GM19193 (cell line): ENCODE measurements around the gene ZZZ3.

Experiments used
- POLR2A ChIP-seq: IDR thresholded peaks from 4 replicates; pipeline ENCODE4 v1.6.1; 2011; ENCODE audit not compliant: insufficient read depth, insufficient read length; ENCODE audit errors: extremely low read depth

The ZZZ3 gene

DNA sequence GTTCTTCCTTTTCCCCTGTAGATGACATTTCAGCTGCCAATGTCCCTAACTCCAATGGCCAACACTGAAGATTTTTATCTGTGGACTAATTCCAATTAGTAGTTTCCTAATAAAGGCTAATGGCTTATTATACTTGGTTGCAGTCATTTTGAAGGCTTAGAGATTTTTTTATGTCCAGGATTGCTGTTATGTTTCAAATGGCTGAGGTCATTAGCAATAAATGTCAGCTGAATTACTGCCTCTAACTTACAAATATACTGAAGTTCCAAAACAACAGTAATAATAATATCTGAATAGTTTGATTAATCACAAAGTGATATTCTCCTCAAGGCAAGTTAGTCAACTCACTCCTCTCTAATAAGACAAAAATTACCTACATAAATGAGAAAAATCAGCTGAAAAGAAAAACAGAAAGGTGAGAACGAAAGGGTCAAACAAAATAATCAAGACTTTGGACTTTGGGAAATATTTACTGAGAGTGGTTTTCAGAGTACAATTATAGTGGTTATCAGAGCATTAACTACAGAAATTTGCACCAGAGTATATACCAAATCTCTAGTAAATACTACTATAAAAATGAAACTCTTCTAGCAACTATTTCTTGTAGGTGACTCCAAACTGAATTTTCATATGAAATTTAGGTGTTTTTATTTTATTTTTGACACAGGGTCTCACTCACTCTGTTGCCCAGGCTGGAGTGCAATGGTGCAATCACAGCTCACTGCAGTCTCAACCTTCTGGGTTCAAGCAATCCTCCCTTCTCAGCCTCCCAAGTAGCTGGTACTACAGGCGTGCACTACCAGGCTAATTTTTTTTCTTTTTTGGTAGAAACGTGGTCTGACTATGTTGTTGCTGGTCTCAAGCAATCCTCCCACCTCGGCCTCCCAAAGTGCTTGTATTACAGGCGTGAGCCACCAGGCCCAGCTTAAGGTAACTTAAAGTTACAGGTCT, 3.5 kb downstream of the ZZZ3 start:
- no peak for TF ChIP-seq POLR2A

DNA sequence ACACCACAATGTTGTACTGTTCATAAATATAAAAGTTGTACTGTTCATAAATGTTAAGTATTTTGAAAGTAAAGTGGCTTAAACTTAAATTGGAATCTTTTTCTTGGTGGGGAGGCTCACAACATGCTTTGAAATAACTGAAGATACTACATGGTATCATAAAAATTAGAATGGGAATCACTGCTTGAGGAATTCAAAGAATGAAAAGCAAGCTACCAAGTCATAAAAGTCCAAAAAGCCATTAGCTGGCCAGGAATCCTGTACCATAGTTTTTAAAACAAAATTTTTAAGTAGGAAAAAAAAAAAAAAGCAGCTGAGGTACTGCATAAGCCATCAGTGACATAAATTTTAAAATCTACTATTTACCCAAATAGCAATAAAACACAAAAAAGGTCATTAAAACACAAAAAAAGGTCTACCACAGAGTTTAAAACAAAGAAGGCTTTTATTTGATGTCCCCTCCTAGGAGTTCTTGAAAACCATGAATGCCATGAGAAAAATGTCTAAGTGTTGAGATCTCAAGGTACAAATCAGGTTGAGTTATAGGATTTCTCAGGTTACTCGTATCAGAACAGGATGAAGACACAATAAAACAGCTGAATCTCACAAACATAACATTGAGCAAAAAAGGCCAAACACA, 8.6 kb downstream of the ZZZ3 start:
- TF ChIP-seq POLR2A = no peak

DNA sequence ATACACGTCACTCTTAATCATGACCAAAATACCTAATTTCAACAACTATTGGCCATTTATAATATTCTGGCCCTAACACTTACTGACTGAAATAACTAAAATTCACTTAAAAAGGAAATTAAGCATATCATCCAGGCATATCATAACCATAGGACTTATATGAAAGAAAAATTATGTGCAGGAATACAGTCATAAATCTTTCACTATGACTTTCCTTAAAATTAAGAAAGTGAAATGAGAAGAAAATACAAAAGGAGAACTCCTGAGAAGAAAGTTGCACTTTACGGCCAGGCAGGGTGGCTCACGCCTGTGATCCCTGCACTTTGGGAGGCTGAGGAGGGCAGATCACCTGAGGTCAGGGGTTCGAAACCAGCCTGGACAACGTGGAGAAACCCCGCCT, 9.4 kb downstream of the ZZZ3 start:
- TF ChIP-seq POLR2A = no peak

DNA sequence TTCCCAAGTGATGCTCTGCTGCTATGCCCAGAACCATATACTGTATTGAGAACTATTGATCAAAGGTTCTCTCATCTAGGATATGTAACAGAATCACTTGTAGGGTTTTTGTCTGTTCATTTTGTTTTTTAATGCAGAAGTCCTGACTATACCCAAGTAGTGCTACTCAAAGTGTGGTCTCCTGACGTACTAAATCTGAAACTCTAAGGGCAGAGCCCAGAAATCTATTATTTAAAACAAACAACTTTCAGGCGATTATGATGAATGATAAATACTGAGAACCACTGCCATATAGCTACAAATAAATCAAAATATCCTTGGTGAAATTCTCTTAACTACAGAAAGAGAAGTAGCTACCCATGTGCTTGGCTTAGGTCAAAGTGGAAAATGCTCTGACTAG, 10.1 kb downstream of the ZZZ3 start:
- TF ChIP-seq POLR2A = no peak

DNA sequence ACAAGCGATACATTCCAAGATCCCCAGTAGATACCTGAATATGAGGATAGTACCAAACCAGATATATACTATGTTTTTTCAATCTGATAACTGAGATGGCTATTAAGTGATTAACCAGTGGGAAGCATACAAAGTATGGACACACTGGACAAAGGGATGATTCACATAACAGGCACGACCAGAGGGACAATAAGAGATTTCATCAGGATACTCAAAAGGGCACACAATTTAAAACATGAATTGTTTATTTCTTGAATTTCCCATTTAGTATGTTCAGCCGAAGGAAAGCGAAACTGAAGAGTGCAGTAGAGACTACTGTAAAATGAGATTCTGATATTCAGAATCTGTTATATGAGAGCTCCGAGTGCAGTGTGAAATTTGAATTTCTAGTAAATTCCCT, 10.6 kb downstream of the ZZZ3 start:
- TF ChIP-seq POLR2A = no peak

DNA sequence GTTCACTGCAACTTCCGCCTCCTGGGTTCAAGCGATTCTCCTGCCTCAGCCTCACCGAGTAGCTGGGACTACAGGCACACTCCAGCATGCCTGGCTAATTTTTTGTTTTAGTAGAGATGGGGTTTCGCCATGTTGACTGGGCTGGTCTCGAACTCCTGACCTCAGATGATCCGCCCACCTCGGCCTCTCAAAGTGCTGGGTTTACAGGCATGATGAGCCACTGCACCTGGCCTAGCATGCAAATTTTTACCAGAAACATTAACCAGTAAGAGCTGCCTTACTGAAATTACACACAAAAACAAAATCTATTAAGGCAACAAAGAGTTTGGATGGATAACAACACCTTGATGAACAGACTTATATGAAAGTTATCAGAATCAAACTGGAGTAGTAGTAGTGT, 12.1 kb downstream of the ZZZ3 start:
- TF ChIP-seq POLR2A = no peak

DNA sequence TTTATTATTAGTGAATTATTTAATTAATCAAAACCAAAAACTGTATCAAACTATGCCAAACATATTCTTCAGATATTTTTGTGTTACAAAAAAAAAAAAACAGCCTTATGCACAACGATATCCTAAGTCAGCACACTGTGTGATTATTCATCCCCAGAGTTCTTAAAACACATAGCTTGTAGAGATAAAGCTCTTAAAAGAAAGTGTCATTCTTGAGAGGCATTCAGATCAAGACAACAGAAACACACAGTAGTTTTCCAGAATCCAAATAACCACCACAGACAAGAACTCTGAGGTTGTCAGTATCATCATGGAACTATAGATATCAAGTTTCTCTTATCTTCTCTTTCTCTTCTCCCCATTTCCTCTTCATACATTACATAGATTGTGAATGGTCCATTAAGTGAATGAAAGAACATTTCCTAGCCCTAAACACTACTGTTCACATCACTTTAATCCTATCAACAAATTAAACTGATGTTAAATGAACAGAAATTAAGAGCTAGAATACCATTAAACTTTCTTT, 13.5 kb downstream of the ZZZ3 start:
- no peak for TF ChIP-seq POLR2A

DNA sequence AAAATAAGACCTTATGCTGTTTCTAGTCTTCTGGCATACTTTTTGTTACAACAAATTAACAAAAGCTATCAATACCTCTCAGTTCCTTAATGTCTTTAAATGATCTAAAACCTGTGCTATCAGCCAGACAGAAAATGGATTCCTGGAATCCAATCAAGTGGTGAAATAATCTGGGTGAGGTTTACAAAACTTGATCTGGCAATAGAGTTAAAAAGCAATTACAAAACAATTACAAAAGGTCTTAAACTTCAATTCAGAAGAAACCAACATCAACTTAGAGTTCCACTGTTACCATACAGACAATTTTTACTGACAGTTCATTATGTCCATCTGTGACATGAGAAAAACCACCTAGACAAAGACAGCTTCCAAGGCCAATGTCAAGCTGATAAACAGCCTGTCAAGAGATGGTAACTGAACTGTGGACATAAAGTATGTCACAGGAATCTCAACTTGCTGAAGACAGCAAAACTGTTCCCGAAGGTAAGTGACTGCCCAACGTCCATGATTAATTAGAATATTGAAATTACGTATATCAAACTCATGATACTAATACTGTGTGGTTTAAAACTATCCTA, 17.4 kb downstream of the ZZZ3 start:
- no peak for TF ChIP-seq POLR2A

DNA sequence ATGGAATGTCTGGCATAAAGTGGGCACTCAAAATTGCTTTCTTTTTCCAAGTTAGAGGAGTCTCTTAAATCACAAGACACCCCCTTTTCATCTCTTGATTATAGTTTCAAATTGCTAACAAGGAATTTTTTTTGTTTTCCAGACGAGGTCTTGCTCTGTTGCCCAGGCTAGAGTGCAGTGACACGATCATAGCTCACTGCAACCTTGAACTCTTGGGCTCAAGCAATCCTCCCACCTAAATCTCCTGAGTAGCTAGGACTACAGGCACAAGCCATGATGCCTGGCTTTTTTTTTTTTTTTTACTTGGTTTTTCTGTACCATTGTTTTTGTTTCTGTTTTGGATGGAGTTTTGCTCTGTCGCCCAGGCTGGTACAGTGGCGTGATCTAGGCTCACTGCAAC, 20.8 kb downstream of the ZZZ3 start:
- no peak for TF ChIP-seq POLR2A

DNA sequence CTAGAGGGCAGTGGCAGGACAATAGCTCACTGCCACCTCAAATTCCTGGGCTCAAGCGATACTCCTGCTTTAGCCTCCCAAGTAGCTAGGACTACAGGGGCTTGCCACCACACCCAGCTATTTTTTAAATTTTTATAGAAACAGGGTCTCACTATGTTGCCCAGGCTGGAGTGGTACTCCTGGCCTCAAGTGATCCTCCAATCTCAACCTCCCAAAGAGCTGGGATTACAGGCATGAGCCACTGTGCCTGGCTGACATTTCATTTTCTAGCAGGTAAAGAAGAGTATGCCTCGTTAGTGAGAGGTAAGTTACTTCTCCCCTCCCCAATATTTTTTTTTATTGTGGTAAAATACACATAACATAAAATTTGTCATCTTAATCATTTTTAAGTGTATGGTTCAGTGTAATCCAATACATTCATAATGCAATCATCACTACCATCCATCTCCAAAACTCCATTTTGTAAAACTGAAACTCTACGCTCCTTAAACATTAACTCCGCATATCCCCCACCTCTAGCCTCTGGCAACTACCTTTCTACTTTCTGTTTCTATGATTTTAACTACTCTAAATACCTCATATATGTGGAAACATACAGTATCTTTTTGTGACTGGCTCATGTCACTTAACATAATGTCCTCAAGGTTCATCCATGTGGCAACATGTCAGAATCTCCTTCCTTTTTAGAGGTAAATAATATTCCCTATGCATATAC, 22.4 kb downstream of the ZZZ3 start:
- no peak for TF ChIP-seq POLR2A

DNA sequence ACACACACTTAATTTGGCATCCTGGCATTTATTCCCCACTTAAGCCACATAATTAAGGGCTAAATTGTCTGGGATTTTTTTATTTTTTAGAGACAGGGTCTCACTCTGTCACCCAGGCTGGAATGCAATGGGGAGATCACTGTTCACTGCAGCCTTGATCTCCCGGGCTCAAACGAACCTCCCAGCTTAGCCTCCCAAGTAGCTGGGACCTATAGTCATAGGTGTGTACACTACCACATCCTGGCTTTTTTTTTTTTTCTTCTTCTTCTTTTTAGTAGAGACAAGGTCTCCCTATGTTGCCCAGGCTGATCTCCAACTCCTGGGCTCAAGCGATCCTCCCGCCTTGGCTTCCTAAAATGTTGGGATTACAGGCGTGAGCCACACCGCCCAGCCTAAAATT, 24.2 kb downstream of the ZZZ3 start:
- no peak for TF ChIP-seq POLR2A

DNA sequence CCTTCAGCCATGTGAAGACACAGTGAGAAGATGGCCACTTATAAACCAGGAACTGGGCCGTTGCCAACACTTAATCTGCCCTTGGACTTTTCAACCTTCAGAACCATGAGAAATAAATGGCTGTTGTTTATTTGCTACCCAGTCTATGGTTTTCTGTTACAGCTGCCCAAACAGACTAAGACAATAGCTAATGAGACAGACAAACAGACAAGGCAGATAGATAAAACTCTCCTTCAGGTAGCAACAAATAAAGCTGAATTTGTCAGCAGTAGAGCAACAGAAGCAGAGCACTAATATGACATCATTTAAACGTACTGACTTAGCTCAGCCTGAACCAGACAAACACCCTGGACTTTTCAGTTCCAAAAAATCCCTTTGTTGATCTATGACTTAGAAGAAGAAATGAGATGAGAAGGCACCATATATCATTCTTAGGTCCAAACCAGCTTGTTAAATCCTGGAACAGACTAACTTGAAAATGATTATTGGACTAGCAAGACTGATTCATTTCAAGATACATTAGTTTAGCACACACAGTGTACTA, 27.0 kb downstream of the ZZZ3 start:
- TF ChIP-seq POLR2A = no peak

DNA sequence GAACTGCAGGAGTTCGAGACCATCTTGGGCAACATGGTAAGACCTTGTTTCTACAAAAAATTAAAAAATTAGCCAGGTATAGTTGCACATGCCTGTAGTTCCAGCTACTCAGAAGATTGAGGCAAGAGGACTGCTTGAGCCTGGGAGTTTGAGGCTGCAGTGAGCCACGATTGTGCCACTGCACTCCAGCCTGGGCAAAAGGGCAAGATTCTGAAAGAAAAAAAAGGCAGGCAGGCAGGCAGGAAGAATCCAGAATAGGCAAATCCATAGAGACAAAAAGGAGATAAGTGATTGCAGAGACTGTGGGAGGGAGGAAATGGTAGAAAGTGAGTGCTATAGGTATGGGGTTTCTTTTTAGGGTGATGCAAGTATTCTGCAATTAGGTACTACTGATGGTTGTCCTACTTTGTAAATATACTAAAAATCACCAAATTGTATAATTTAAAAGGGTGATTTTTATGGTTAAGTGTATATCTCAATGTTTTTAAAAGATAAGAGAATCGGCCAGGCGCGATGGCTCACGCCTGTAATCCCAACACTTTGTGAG, 29.4 kb downstream of the ZZZ3 start:
- no peak for TF ChIP-seq POLR2A

DNA sequence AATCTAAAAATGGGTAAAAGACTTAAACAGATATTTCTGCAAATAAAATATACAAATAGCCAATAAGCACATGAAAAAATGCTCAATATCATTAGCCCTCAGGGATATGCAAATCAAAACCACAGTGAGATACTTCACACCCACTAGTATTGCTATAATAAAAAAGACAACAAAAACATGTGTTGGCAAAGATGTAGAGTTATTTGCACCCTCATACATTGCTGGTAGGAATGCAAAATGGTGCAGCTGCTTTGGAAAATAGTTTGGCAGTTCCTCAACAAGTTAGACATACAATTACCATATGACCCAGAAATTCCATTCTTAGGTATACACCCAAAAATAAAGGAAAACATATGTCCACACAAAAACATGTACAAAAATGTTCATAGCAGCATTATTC, 30.2 kb downstream of the ZZZ3 start:
- no peak for TF ChIP-seq POLR2A
